ENCODE results near the gene HOMER3. TPM values are rescaled to one million over a fixed set of nuclear protein-coding genes. Genes with fewer than 3 reads are reported as not detected.

The HOMER3 gene
- total and polyA plus RNA-seq, 2 experiments from 2014 or later = 16.7 to 38.4 TPM

DNA sequence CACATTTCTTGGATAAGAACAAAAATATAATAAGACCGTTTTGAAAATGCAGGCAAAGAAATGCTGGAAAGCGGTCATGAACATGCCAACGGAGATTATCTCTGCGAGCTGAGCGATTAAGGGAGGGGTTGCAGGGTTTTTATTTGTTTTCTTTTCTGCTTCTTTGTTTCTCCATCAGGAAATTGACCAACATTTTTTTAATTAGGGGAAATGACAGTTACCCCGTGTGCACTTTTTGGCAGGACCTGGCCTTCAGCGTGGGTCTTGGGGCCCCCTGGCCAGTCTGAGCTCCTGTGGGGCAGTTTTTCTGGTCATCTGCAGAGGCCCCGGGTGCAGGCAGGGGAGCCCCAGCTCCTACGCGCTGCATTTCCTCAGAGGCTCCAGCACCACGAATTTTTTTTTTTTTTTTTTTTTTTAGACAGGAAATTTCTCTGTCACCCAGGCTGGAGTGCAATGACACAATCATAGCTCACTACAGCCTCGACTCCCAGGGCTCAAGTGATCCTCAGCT, 31.3 kb upstream of the HOMER3 start (continued):
- TF ChIP-seq, protein P1, sequence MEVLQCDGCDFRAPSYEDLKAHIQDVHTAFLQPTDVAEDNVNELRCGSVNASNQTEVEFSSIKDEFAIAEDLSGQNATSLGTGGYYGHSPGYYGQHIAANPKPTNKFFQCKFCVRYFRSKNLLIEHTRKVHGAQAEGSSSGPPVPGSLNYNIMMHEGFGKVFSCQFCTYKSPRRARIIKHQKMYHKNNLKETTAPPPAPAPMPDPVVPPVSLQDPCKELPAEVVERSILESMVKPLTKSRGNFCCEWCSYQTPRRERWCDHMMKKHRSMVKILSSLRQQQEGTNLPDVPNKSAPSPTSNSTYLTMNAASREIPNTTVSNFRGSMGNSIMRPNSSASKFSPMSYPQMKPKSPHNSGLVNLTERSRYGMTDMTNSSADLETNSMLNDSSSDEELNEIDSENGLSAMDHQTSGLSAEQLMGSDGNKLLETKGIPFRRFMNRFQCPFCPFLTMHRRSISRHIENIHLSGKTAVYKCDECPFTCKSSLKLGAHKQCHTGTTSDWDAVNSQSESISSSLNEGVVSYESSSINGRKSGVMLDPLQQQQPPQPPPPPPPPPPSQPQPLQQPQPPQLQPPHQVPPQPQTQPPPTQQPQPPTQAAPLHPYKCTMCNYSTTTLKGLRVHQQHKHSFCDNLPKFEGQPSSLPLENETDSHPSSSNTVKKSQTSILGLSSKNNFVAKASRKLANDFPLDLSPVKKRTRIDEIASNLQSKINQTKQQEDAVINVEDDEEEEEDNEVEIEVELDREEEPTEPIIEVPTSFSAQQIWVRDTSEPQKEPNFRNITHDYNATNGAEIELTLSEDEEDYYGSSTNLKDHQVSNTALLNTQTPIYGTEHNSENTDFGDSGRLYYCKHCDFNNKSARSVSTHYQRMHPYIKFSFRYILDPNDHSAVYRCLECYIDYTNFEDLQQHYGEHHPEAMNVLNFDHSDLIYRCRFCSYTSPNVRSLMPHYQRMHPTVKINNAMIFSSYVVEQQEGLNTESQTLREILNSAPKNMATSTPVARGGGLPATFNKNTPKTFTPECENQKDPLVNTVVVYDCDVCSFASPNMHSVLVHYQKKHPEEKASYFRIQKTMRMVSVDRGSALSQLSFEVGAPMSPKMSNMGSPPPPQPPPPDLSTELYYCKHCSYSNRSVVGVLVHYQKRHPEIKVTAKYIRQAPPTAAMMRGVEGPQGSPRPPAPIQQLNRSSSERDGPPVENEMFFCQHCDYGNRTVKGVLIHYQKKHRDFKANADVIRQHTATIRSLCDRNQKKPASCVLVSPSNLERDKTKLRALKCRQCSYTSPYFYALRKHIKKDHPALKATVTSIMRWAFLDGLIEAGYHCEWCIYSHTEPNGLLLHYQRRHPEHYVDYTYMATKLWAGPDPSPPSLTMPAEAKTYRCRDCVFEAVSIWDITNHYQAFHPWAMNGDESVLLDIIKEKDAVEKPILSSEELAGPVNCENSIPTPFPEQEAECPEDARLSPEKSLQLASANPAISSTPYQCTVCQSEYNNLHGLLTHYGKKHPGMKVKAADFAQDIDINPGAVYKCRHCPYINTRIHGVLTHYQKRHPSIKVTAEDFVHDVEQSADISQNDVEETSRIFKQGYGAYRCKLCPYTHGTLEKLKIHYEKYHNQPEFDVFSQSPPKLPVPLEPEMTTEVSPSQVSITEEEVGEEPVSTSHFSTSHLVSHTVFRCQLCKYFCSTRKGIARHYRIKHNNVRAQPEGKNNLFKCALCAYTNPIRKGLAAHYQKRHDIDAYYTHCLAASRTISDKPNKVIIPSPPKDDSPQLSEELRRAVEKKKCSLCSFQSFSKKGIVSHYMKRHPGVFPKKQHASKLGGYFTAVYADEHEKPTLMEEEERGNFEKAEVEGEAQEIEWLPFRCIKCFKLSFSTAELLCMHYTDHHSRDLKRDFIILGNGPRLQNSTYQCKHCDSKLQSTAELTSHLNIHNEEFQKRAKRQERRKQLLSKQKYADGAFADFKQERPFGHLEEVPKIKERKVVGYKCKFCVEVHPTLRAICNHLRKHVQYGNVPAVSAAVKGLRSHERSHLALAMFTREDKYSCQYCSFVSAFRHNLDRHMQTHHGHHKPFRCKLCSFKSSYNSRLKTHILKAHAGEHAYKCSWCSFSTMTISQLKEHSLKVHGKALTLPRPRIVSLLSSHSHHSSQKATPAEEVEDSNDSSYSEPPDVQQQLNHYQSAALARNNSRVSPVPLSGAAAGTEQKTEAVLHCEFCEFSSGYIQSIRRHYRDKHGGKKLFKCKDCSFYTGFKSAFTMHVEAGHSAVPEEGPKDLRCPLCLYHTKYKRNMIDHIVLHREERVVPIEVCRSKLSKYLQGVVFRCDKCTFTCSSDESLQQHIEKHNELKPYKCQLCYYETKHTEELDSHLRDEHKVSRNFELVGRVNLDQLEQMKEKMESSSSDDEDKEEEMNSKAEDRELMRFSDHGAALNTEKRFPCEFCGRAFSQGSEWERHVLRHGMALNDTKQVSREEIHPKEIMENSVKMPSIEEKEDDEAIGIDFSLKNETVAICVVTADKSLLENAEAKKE (CRISPR knock-in tag; IDR thresholded peaks at IDR 0.05) = no peak

- H3K27ac Mint-ChIP-seq = no peak overlapping the region
- peaks cover 4% of the 10 kb centered on the region for H3K4me1 Mint-ChIP-seq
- no peaks in the 10 kb centered on the region for H3K36me3 Mint-ChIP-seq (ENCODE audit: low read depth)
- Histone ChIP-seq H2AFZ (no peak overlapping the region), H3K27me3 (ENCODE audit: insufficient read depth) (no peaks in the 10 kb centered on the region), H3K36me3 (ENCODE audit: insufficient read depth) (no peaks in the 10 kb centered on the region), H4K20me1 (replicated peaks; ENCODE audit: insufficient read depth) (no peaks in the 10 kb centered on the region), H3K4me1 (ENCODE audit: insufficient read depth) (no peaks in the 10 kb centered on the region; the same call in 1 of the 2 replicates), H3F3A (replicated peaks; ENCODE audit: low read depth) (no peaks in the 10 kb centered on the region), H3K27ac (ENCODE audit: low read depth) (no peak overlapping the region), H3K9me2 (ENCODE audit: insufficient read depth) (no peaks in the 10 kb centered on the region), H3K4me2 (no peak overlapping the region), H3K4me3 (no peak overlapping the region), H3K79me2 (replicated peaks; ENCODE audit: insufficient read depth) (no peaks in the 10 kb centered on the region)
- peaks cover 14% of the 10 kb centered on the region for H3K27me3 Mint-ChIP-seq (ENCODE audit: insufficient read depth, low read depth, poor library complexity)
- DNase-seq (ENCODE audit: low spot score) (no peak), ATAC-seq (no peak)
- H3K4me3 Mint-ChIP-seq = no peak overlapping the region
- H3K9me3 Mint-ChIP-seq = peaks cover 6% of the 10 kb centered on the region; the same call in 2 of the 3 replicates
- TF ChIP-seq JUNB (IDR thresholded peaks at IDR 0.05; ENCODE audit: unreplicated experiment) (no peak), CREB1 (CRISPR knock-in tag; IDR thresholded peaks at IDR 0.05; ENCODE audit: low read depth) (no peak), ZNF114 (CRISPR knock-in tag; IDR thresholded peaks at IDR 0.05) (no peak), NANOG (IDR thresholded peaks at IDR 0.05; ENCODE audit: borderline replicate concordance) (no peak), ETS1 (IDR thresholded peaks at IDR 0.05) (no peak)
- TF ChIP-seq, protein P2, sequence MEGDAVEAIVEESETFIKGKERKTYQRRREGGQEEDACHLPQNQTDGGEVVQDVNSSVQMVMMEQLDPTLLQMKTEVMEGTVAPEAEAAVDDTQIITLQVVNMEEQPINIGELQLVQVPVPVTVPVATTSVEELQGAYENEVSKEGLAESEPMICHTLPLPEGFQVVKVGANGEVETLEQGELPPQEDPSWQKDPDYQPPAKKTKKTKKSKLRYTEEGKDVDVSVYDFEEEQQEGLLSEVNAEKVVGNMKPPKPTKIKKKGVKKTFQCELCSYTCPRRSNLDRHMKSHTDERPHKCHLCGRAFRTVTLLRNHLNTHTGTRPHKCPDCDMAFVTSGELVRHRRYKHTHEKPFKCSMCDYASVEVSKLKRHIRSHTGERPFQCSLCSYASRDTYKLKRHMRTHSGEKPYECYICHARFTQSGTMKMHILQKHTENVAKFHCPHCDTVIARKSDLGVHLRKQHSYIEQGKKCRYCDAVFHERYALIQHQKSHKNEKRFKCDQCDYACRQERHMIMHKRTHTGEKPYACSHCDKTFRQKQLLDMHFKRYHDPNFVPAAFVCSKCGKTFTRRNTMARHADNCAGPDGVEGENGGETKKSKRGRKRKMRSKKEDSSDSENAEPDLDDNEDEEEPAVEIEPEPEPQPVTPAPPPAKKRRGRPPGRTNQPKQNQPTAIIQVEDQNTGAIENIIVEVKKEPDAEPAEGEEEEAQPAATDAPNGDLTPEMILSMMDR (conservative IDR thresholded peaks at IDR 0.05; ENCODE audit: low read depth in 2 of 2) = no peak
These were observed 29.1 kb upstream of the HOMER3 start for GRCh38 chr19:18969931-18970659.

All from GM23338 (cell line).